Right lobe of liver (tissue), 4 donors: Measurements from ENCODE around the gene PSMD13.

Source experiments
- CTCF ChIP-seq, 4 donors: fragments of 200-600 bp in 3 of 4; fragments of 450-650 bp in 1 of 4; IDR thresholded peaks; one replicate each; pipeline versions ENCODE4 v1.5.1 to v1.8.0; 2016 to 2022; ENCODE audit warnings: antibody characterized with exemption in 4 of 4, mild to moderate bottlenecking in 2 of 4
- POLR2A ChIP-seq: fragments of 450-650 bp; IDR thresholded peaks from one replicate; pipeline ENCODE4 v1.6.1; 2017; ENCODE audit warnings: antibody characterized with exemption, mild to moderate bottlenecking
- donor health status: DM: no; HTN: no; CAD: no.
- donor health status: DM: no; HTN: no; CAD: no.
- donor health status: DM: no; HTN: yes; CAD: no.

- no peak for TF ChIP-seq CTCF (IDR thresholded peaks at IDR 0.05)
- no peak for TF ChIP-seq POLR2A
Measured at GRCh38 chr11:215581-216037, 21.2 kb upstream of the PSMD13 start.
